PC-9 (cell line): Measurements from ENCODE around the gene TRAF3IP1. TPM values are rescaled to one million over a fixed set of nuclear protein-coding genes. Genes with fewer than 3 reads are reported as not detected.

Experiments used
- BruUV-seq: library from RNA; stranded (reverse); fragments of 400-500 nt; replicated peaks from 2 replicates; lab custom pipeline; 2021; lab: Mats Ljungman, UMichigan
- CTCF ChIA-PET: fragments of 300-600 bp; sonication (Branson Sonifier 250); formaldehyde crosslinking; loops from one replicate; lab custom pipeline; 2022; ENCODE audit warnings: antibody characterized with exemption; lab: Charles Lee
- POLR2A ChIA-PET: fragments of 300-600 bp; sonication (Branson Sonifier 250); formaldehyde crosslinking; loops from one replicate; lab custom pipeline; 2022; ENCODE audit warnings: antibody characterized with exemption; ENCODE audit not compliant: unreplicated experiment; lab: Charles Lee
- DNase-seq, 2 experiments: peaks; one replicate each; pipeline versions ENCODE4 v3.0.0 to v3.0.0-alpha.2; 2015 to 2022; ENCODE audit warnings: mixed read lengths in 1 of 2
- H2AFZ ChIP-seq: fragments of 200-600 bp; sonication (generic); 2 replicates; pipeline ENCODE4 v1.8.1; 2017; ENCODE audit warnings: antibody characterized with exemption
- H3F3A ChIP-seq: fragments of 200-600 bp; sonication (generic); 2 replicates; pipeline ENCODE4 v1.8.1; 2017; ENCODE audit warnings: antibody characterized with exemption, mild to moderate bottlenecking, low read depth; ENCODE audit not compliant: insufficient read depth
- H3K27ac ChIP-seq: fragments of 200-600 bp; sonication (generic); 2 replicates; pipeline ENCODE4 v1.6.1; 2016; ENCODE audit warnings: mixed run types
- H3K27me3 ChIP-seq: fragments of 200-600 bp; sonication (generic); 2 replicates; pipeline ENCODE4 v1.6.1; 2016; ENCODE audit warnings: low read depth, mixed run types; ENCODE audit not compliant: insufficient read depth
- H3K36me3 ChIP-seq: fragments of 200-600 bp; sonication (generic); 2 replicates; pipeline ENCODE4 v1.6.1; 2016; ENCODE audit warnings: low read depth, mixed run types
- H3K4me1 ChIP-seq: fragments of 200-600 bp; sonication (generic); replicated peaks from 2 replicates; pipeline ENCODE4 v1.6.1; 2016; ENCODE audit warnings: mixed run types; ENCODE audit not compliant: insufficient read depth
- H3K4me2 ChIP-seq: fragments of 200-600 bp; sonication (generic); 2 replicates; pipeline ENCODE4 v1.6.1; 2017; ENCODE audit warnings: mixed run types
- H3K4me3 ChIP-seq: fragments of 200-600 bp; sonication (generic); 2 replicates; pipeline ENCODE4 v1.6.1; 2016; ENCODE audit warnings: mixed run types
- H3K79me2 ChIP-seq: fragments of 200-600 bp; sonication (generic); 2 replicates; pipeline ENCODE4 v1.6.1; 2017; ENCODE audit warnings: low read depth, mixed run types
- H3K9me2 ChIP-seq: fragments of 200-600 bp; sonication (generic); 2 replicates; pipeline ENCODE4 v1.8.1; 2017; ENCODE audit warnings: mild to moderate bottlenecking; ENCODE audit not compliant: insufficient read depth
- H3K9me3 ChIP-seq: fragments of 200-600 bp; sonication (generic); 2 replicates; pipeline ENCODE4 v1.8.1; 2016; ENCODE audit warnings: low read depth; ENCODE audit not compliant: insufficient read depth
- H4K20me1 ChIP-seq: fragments of 200-600 bp; sonication (generic); 2 replicates; pipeline ENCODE4 v1.8.1; 2017; ENCODE audit not compliant: insufficient read depth
- EZH2 ChIP-seq: fragments of 200-600 bp; sonication (generic); IDR thresholded peaks from 2 replicates; pipeline ENCODE4 v1.8.0; 2017; ENCODE audit warnings: antibody characterized with exemption, low read depth
- intact Hi-C: fragments of 100-400 bp; cut with micrococcal nuclease; formaldehyde crosslinking; loops from one replicate; pipeline ENCODE4 v1.10.0; 2022; ENCODE audit not compliant: unreplicated experiment
- total RNA-seq: library from RNA; stranded (reverse); gene quantifications from 2 replicates; pipeline ENCODE4 v1.2.3, GENCODE V29; 2021
- TF ChIP-seq, protein P1 (sequence below): fragments of 200-600 bp; sonication (generic); conservative IDR thresholded peaks from 2 replicates; pipeline ENCODE4 v1.6.1; 2017; ENCODE audit warnings: mixed run types, antibody characterized with exemption, mild to moderate bottlenecking, moderate library complexity

The TRAF3IP1 gene
- total RNA-seq, 1 experiment from 2014 or later = 51.7 TPM

DNA sequence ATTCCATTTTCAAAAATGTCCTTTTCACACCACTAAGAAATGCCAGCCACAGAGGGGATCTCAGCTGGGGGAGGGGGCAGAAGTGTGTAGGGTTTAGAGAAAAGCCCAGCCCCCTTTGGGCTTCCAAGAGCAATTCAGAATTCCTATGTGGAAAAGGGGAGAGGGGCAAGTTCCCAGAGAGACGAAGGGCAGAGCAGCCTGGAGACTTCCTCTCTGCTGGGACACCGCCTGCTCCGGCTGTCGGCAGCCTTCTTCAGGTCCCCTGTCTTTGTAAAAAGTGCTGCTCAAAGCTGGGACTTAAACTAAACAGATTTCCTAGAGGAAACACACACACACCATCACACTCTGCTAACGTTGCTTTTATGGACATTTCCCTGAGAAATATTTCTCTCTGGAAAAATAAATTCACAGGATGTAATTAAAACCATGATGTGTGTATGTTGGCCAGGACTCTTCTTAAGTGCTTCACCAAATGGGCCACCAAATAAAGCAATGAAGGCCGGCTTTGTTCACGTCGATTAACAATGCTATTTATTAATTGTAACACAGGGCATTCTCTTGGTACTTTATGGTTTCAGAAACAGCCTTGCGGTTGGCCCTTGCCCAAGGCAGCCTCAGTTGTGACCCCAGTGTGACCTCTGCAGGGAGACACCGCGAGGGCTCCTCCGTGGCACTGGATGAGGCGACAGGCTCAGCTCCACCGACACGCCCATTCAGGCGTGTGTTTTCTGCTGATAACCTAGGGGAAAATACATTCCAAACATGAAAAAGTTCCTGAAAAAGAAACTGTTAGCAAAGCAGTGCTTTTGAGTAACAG, 100.8 kb downstream of the TRAF3IP1 start:
- CTCF ChIA-PET = no interaction called here
- no peak for TF ChIP-seq EZH2
- TF ChIP-seq, protein P1, sequence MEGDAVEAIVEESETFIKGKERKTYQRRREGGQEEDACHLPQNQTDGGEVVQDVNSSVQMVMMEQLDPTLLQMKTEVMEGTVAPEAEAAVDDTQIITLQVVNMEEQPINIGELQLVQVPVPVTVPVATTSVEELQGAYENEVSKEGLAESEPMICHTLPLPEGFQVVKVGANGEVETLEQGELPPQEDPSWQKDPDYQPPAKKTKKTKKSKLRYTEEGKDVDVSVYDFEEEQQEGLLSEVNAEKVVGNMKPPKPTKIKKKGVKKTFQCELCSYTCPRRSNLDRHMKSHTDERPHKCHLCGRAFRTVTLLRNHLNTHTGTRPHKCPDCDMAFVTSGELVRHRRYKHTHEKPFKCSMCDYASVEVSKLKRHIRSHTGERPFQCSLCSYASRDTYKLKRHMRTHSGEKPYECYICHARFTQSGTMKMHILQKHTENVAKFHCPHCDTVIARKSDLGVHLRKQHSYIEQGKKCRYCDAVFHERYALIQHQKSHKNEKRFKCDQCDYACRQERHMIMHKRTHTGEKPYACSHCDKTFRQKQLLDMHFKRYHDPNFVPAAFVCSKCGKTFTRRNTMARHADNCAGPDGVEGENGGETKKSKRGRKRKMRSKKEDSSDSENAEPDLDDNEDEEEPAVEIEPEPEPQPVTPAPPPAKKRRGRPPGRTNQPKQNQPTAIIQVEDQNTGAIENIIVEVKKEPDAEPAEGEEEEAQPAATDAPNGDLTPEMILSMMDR = no peak
- no TSS peak for BruUV-seq
- Histone ChIP-seq H3K36me3 (no peaks in the 10 kb centered on the region), H3K27ac (no peak overlapping the region), H3K9me3 (no peaks in the 10 kb centered on the region), H3K79me2 (no peaks in the 10 kb centered on the region), H3K9me2 (no peaks in the 10 kb centered on the region), H3K27me3 (no peaks in the 10 kb centered on the region), H3K4me3 (no peak overlapping the region), H3K4me1 (0 out of 2 replicates have a peak, but pooled peaks cover 2% of the 10 kb centered on the region), H3K4me2 (no peak overlapping the region), H2AFZ (no peak overlapping the region), H3F3A (peaks cover 6% of the 10 kb centered on the region; the same call in 1 of the 2 replicates), H4K20me1 (no peaks in the 10 kb centered on the region)
- intact Hi-C loops = no loop called here
- POLR2A ChIA-PET = no interaction called here
- DNase-seq = no peak

DNA sequence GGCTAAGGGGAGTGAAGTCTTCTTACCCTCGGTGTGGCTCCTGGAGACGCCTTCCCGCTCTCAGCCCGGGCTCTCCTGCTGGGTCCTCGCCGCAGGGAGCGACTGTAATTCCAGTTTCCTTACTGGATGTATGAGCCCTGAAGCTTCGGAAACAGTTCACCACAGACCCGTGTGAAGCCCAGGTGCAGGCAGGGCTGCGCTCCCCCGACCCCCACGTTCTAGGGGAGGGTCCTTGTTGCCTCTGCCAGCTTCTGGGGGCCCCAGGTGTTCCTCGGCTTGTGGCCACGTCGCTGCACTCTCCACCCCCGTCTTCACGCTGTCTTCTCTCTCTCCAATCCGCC, 101.3 kb downstream of the TRAF3IP1 start:
- Histone ChIP-seq H3K4me3 (no peak overlapping the region), H3K9me2 (no peaks in the 10 kb centered on the region), H3K4me1 (0 out of 2 replicates have a peak, but pooled peaks cover 4% of the 10 kb centered on the region), H3K27me3 (no peaks in the 10 kb centered on the region), H3F3A (peaks cover 10% of the 10 kb centered on the region; the same call in 1 of the 2 replicates), H3K4me2 (no peak overlapping the region), H3K79me2 (no peaks in the 10 kb centered on the region), H3K27ac (no peak overlapping the region), H3K36me3 (no peaks in the 10 kb centered on the region), H4K20me1 (no peaks in the 10 kb centered on the region), H3K9me3 (no peaks in the 10 kb centered on the region), H2AFZ (no peak overlapping the region)
- CTCF ChIA-PET = no interaction called here
- no TSS peak for BruUV-seq
- intact Hi-C loops = no loop called here
- TF ChIP-seq, protein P1 = no peak
- TF ChIP-seq EZH2 = no peak
- POLR2A ChIA-PET = no interaction called here
- no peak for DNase-seq

DNA sequence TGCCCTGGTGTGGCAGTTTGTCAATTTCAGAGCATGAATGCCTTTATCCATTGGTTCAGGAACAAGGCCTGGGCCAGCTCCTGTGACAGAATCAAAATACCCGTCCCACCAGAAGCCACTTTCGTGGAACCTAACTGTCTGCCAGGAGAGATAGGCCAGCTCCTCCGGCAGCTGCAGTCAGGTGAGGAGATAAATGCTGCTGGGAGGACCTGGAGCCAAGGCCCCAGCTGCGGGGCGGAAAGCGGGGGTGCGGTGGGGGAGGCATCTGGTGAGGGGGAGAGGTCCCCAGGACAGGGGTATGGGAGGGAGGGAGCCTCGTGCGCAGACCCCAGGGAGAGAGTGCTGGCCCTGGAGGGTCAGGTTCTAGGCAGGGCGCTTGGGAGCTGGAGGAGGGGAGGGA, 102.0 kb downstream of the TRAF3IP1 start:
- no peaks in the 10 kb centered on the region for H4K20me1 ChIP-seq
- BruUV-seq = no TSS peak

More for the DNA sequence above, 102.0 kb downstream of the TRAF3IP1 start:
- no peaks in the 10 kb centered on the region for H3K27me3 ChIP-seq
- no peak overlapping the region for H3K4me2 ChIP-seq
- peaks cover 2% of the 10 kb centered on the region; the same call in 1 of the 2 replicates for H3K79me2 ChIP-seq
- TF ChIP-seq, protein P1 = no peak
- no peak for TF ChIP-seq EZH2
- H3K4me3 ChIP-seq = no peak overlapping the region
- no peak overlapping the region for H2AFZ ChIP-seq
- no peak for DNase-seq
- intact Hi-C loops = no loop called here
- H3K36me3 ChIP-seq = no peaks in the 10 kb centered on the region
- ChIA-PET CTCF (no interaction called here), POLR2A (interaction anchor here (0.7 kb wide), 1 partner anchor 12 kb away, joined by 6 read pairs; no protein-coding TSS in a partner anchor)
- H3K9me3 ChIP-seq = no peaks in the 10 kb centered on the region
- H3K4me1 ChIP-seq = 0 out of 2 replicates have a peak, but pooled peaks cover 4% of the 10 kb centered on the region
- H3K9me2 ChIP-seq = no peaks in the 10 kb centered on the region
- H3K27ac ChIP-seq = no peak overlapping the region
- peaks cover 10% of the 10 kb centered on the region; the same call in 1 of the 2 replicates for H3F3A ChIP-seq
